Measurements from ENCODE around the gene PDE4B. TPM values are rescaled to one million over a fixed set of nuclear protein-coding genes. Genes with fewer than 3 reads are reported as not detected.
A peak's percentile ranks its signal among the peaks of the same experiment; 100 is the strongest.
"Not testable (repeated sequence)": the region's sequence is repeated elsewhere in the genome, so short reads cannot be mapped to it uniquely, and the experiment has no call there.

PDE4B gene
- total RNA-seq, 2 experiments from 2014 or later = 42.2 to 71.2 TPM

DNA sequence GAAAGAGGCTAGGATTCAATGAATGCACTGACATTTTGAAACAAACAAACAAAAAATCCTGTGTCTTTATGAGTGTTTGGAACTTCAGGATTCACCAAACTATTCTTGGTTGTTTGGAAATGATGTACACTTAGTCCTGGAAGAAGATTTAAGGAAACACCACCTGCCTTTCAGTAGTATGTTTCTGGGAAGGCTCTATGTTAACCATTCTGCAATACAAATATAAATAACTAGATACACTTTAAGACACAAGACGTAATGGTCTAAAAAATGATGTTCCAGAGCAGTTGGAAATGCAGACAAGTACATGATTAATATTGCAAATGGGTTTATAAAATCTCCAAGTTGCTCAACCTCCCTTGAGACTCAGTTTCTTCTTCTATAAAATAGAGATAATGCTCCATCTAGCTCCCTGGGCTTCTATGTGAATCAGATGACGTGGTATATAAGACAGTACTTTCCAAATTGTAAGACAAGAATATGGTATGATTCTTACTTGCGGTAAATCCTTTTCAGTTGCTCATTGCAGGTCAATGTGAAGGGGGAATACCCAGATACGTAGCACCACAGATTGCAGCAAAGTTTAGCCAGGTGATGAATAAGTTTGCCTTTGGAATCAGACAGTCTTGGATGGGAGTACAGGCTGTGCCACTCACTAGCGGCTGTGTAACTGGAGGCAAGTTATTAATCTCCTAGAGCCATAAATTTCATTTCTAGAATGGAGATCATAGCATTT is 516.5 kb downstream of the PDE4B start:
- DNase-seq (no peak), ATAC-seq (no peak)
- H3K4me1 Mint-ChIP-seq = peaks cover 2% of the 10 kb centered on the region
- no peak overlapping the region for H3K4me3 Mint-ChIP-seq
- H3K27me3 Mint-ChIP-seq = no peaks in the 10 kb centered on the region
- peaks cover 2% of the 10 kb centered on the region for H3K36me3 Mint-ChIP-seq
- H3K27ac Mint-ChIP-seq = no peak overlapping the region
- CTCF ChIA-PET = no interaction called here
- no peaks in the 10 kb centered on the region for H3K9me3 Mint-ChIP-seq (ENCODE audit: low read depth)

DNA sequence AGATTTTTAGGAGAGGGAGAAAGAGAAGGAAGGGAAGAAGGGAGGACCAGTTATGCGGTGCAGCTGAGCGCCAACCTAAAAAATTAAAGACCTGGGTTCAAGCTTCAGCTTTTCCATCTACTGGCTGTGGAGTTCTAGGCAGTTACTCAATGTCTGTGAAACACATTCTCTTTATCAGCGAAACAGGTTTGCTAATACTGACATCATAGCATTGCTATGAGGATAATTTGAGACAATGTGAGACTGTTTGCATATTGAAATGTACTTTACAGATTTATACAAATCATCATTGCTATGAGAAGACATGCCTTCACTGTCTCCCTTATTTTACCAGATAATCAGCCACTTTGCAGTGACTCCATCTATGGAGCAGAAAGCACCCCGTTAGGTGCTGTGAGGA is 518.4 kb downstream of the PDE4B start:
- H3K4me1 Mint-ChIP-seq = peaks cover 4% of the 10 kb centered on the region
- ATAC-seq (no peak), DNase-seq (no peak)
- CTCF ChIA-PET = no interaction called here
- H3K36me3 Mint-ChIP-seq = peaks cover 4% of the 10 kb centered on the region
- H3K27me3 Mint-ChIP-seq = no peaks in the 10 kb centered on the region
- H3K9me3 Mint-ChIP-seq (ENCODE audit: low read depth) = no peaks in the 10 kb centered on the region
- H3K27ac Mint-ChIP-seq = no peak overlapping the region
- no peak overlapping the region for H3K4me3 Mint-ChIP-seq

DNA sequence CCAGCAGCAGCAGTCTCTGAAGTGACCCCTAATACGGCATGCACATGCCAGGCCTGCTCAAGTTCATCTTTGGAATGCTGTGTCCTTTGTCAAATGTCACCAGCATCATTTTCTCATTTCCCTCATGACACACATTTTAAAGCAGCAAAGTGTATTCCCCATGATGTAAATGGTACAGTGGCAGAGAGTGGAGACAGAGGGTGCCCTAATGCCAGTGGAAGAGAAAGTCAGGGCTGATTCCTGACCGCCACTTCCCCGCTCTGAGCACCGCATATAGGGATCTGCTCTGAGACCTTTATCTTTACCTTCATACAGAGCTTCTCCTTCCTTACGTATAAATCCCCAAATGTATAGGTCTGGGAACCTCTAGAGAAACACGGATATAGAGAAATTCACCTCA is 518.9 kb downstream of the PDE4B start:
- CTCF ChIA-PET = interaction anchor here (0.8 kb wide), 1 partner anchor 9 kb away, joined by 3 read pairs; no protein-coding TSS in a partner anchor
- peaks cover 4% of the 10 kb centered on the region for H3K4me1 Mint-ChIP-seq
- no peak for DNase-seq
- no peak for ATAC-seq
- no peak overlapping the region for H3K4me3 Mint-ChIP-seq
- no peaks in the 10 kb centered on the region for H3K9me3 Mint-ChIP-seq (ENCODE audit: low read depth)
- H3K27ac Mint-ChIP-seq = no peak overlapping the region
- H3K36me3 Mint-ChIP-seq = peaks cover 4% of the 10 kb centered on the region
- no peaks in the 10 kb centered on the region for H3K27me3 Mint-ChIP-seq

DNA sequence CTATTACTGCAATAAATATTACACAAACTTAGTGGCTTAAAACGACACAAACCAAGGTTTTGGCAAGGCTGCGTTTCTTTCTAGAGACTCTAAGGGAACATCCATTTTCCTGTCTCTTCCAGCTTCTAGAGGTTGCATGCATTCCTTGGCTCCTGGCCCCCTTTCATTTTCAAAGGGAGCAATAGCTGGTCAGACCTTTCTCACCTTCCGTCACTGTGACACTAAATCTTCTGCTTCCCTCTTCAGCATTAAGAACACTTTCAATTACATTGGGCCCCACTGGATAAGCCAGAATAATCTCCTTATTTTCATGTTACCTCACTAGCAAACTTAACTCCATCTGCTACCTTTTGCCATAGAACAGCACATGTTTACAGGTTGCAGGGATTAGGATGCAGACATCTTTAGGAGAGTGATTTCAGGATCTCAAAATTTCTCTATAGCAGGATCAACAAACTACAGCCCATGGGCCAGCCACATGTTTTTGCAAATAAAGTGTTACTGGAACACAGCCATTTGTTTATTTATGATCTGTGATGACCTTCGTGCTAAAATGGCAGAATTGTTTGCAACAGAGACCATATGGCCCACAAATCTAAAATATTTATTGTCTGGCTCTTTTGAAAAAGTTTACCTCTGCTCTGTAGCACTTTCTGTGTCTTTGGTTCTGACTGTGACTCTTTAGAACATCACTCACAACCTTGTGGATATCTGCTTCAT is 519.7 kb downstream of the PDE4B start:
- no peaks in the 10 kb centered on the region for H3K9me3 Mint-ChIP-seq (ENCODE audit: low read depth)
- CTCF ChIA-PET = interaction anchor here (0.8 kb wide), 1 partner anchor 10 kb away, joined by 3 read pairs; no protein-coding TSS in a partner anchor
- ATAC-seq (no peak), DNase-seq (no peak)
- no peak overlapping the region for H3K4me3 Mint-ChIP-seq
- no peaks in the 10 kb centered on the region for H3K27me3 Mint-ChIP-seq
- H3K36me3 Mint-ChIP-seq = peaks cover 6% of the 10 kb centered on the region
- H3K27ac Mint-ChIP-seq = no peak overlapping the region
- peaks cover 4% of the 10 kb centered on the region for H3K4me1 Mint-ChIP-seq

DNA sequence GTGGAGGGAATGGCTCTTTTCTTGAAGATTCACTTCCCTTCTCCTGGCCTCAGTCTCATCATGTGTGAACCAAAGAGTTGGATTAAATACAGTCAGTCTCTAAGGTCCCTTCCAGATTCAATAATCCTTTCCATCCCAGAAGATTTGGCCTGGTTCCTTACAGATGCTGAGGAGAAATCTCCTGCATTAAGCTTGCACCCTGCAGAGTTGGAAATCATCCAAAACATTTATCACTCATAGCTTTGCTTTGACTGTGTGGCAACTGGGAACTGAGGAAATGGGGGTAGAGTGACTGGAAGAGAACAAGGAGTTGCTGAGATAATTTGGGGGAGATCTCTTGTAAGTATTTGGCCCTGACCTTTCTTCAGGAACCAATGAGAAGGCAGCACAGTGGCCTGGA is 520.7 kb downstream of the PDE4B start:
- no peak overlapping the region for H3K27ac Mint-ChIP-seq
- no peaks in the 10 kb centered on the region for H3K9me3 Mint-ChIP-seq (ENCODE audit: low read depth)
- ATAC-seq (no peak), DNase-seq (no peak)
- H3K4me3 Mint-ChIP-seq = no peak overlapping the region
- CTCF ChIA-PET = no interaction called here
- no peaks in the 10 kb centered on the region for H3K27me3 Mint-ChIP-seq
- peaks cover 6% of the 10 kb centered on the region for H3K36me3 Mint-ChIP-seq
- peaks cover 4% of the 10 kb centered on the region for H3K4me1 Mint-ChIP-seq

DNA sequence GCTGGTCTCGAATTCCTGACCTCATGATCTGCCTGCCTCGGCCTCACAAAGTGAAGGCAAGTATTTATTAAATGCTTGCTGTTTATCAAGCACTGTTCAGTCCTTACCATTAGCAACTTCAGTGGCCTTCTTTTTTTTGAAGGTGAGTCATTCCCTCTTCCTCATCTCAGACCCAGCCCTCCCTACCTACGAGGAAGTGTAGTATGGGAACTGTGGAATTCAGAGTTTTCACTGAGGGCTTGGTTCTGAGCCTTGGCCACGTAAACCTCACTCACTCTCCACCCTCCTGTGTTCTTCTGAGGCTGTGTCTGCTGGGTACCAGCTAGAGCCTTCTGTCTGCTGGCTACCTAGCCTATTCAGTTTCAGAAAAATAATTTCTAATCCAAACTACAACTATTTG is 523.0 kb downstream of the PDE4B start:
- DNase-seq = no peak
- peaks cover 13% of the 10 kb centered on the region for H3K36me3 Mint-ChIP-seq
- ATAC-seq = no peak
- H3K27me3 Mint-ChIP-seq = no peaks in the 10 kb centered on the region
- CTCF ChIA-PET = no interaction called here
- H3K27ac Mint-ChIP-seq = no peak overlapping the region
- no peak overlapping the region for H3K4me3 Mint-ChIP-seq
- peaks cover 4% of the 10 kb centered on the region for H3K9me3 Mint-ChIP-seq (ENCODE audit: low read depth)
- peaks cover 4% of the 10 kb centered on the region for H3K4me1 Mint-ChIP-seq

DNA sequence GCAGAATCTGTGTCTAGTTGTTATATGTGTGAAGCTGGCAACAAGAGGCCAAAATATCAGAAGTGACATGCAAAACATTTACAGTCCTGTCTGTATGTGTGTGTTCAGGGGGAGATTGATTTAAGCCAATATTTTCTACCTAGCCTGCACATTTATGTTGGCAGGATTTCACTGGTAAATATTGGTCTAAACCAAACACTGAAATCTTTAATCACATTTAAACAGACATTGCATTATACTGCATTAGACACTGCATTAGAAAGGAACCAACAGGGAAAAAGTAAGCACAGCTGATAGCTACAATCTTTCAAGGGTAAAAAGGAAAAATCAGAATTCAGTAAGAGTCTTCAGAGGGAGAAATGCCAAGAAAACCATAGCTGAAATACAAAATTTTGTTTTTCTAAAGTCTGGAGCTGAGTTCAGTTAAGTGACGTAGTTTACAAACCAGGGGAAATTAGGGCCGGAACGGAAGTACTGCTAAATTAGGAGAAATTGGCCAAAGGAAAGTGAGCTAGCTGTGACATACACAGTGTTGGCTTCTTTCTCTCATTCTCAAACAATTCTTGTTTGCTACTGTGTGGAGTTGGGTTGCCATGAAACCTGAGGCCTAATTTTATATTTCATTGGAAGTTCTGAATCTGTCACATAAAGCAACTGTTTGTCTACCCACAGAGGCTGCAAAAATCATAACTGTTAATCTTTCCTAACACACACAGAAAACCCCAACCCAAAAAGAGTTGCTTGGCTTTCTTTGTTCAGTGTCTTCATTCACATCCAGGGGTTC is 524.0 kb downstream of the PDE4B start:
- CTCF ChIA-PET = no interaction called here
- H3K9me3 Mint-ChIP-seq (ENCODE audit: low read depth) = peaks cover 4% of the 10 kb centered on the region
- peaks cover 18% of the 10 kb centered on the region for H3K36me3 Mint-ChIP-seq
- H3K4me3 Mint-ChIP-seq = no peak overlapping the region
- no peak for DNase-seq
- no peak for ATAC-seq
- peaks cover 4% of the 10 kb centered on the region for H3K4me1 Mint-ChIP-seq
- H3K27me3 Mint-ChIP-seq = no peaks in the 10 kb centered on the region
- no peak overlapping the region for H3K27ac Mint-ChIP-seq

DNA sequence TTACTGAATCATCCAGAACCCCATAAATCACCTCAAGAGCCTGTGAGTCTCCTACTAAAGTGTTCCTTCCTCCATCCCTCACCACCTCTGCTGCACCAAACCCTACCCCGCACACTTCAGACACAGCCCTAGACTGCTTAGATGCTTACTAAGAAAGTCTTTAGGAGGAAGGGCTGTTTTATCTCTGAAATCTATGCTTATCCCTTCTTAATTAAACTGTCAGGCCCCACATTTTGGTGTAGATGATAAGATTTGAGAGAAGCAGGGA is 524.5 kb downstream of the PDE4B start:
- no peak for DNase-seq
- no peak for ATAC-seq
- Mint-ChIP-seq H3K27ac (peak overlapping the region; percentile 62), H3K4me3 (no peak overlapping the region), H3K4me1 (peaks cover 5% of the 10 kb centered on the region), H3K27me3 (no peaks in the 10 kb centered on the region), H3K9me3 (ENCODE audit: low read depth) (peaks cover 4% of the 10 kb centered on the region), H3K36me3 (peaks cover 23% of the 10 kb centered on the region)
- CTCF ChIA-PET = no interaction called here

DNA sequence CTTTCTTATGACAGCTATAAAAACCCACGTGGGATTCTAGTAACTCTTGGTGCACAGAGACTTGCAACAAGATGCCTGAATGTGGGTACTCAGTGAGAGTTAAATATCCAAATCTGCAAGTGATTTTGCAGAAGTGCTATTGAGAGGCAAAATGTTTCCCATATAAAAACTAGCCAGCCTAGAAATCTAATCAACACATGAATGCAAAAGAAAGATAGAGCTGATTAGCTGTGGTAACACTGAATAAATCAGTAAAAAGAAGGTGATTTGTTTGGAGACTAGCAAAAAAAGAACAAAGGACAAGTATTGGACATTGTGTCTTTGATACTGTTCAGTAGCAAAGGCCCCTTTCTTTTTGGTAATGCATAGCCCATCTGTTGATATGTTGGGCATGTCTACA is 527.5 kb downstream of the PDE4B start:
- DNase-seq = no peak
- no peak overlapping the region for H3K27ac Mint-ChIP-seq
- no peak for ATAC-seq
- no peak overlapping the region for H3K4me3 Mint-ChIP-seq
- peaks cover 4% of the 10 kb centered on the region for H3K9me3 Mint-ChIP-seq (ENCODE audit: low read depth)
- CTCF ChIA-PET = interaction anchor here (0.9 to 1.8 kb wide), 2 partner anchors 12 to 38 kb away, joined by 3 to 6 read pairs; no protein-coding TSS in a partner anchor
- peaks cover 19% of the 10 kb centered on the region for H3K4me1 Mint-ChIP-seq
- peaks cover 27% of the 10 kb centered on the region for H3K36me3 Mint-ChIP-seq
- H3K27me3 Mint-ChIP-seq = no peaks in the 10 kb centered on the region

DNA sequence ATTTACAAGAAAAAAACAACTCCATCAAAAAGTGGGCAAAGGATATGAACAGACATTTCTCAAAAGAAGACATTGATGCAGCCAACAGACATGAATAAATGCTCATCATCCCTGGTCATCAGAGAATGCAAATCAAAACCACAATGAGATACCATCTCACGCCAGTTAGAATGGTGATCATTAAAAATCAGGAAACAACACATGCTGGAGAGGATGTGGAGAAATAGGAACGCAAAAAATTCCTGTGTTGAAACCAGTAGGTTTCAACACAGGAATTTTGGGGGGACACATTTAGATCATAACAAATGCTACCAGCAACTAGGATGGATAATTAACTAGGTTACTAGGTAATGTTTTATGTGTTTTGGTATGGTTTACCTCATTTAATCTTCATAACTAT is 529.8 kb downstream of the PDE4B start:
- ATAC-seq; H3K4me3 Mint-ChIP-seq; H3K27me3 Mint-ChIP-seq; DNase-seq; H3K9me3 Mint-ChIP-seq (ENCODE audit: low read depth); H3K27ac Mint-ChIP-seq: not testable (repeated sequence)
- H3K36me3 Mint-ChIP-seq = peaks cover 25% of the 10 kb centered on the region
- H3K4me1 Mint-ChIP-seq = peaks cover 28% of the 10 kb centered on the region
- CTCF ChIA-PET = interaction anchor here (1.9 kb wide), 1 partner anchor 35 kb away, joined by 4 read pairs; no protein-coding TSS in a partner anchor

DNA sequence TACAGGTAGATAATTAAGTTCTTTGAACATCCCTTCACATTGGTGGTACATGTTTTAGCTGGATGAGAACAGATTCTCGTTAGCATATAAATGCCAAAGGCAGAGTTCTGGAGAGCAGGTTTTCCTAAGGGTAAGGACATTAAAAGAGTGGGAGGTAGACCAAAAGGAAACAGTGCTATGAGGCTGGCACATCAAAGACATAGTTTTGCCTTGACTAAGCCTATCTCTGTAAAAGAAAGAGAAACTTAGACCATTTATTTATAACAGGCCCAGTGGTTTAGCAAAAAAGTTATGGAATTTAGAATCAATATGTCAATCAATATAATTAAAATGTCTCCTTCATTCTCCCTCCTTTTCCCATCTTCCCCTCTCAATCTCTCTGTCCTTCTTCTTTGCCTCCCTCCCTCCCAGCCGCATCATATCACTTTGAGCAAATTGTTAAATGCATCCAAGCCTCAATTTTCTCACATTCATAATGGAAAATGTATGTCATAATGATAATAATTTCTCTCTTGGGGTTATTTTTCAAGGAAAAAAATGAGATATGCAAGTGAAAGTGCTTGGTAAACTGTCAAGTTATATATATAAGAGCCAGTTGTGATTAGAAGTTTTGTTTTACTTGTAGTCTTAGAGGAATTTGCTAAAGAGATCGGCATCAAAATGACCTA is 531.4 kb downstream of the PDE4B start:
- CTCF ChIA-PET = no interaction called here
- DNase-seq (no peak), ATAC-seq (no peak)
- Mint-ChIP-seq H3K27me3 (no peaks in the 10 kb centered on the region), H3K4me1 (peaks cover 44% of the 10 kb centered on the region), H3K27ac (no peak overlapping the region), H3K4me3 (no peak overlapping the region), H3K36me3 (peaks cover 26% of the 10 kb centered on the region), H3K9me3 (ENCODE audit: low read depth) (peaks cover 2% of the 10 kb centered on the region)

DNA sequence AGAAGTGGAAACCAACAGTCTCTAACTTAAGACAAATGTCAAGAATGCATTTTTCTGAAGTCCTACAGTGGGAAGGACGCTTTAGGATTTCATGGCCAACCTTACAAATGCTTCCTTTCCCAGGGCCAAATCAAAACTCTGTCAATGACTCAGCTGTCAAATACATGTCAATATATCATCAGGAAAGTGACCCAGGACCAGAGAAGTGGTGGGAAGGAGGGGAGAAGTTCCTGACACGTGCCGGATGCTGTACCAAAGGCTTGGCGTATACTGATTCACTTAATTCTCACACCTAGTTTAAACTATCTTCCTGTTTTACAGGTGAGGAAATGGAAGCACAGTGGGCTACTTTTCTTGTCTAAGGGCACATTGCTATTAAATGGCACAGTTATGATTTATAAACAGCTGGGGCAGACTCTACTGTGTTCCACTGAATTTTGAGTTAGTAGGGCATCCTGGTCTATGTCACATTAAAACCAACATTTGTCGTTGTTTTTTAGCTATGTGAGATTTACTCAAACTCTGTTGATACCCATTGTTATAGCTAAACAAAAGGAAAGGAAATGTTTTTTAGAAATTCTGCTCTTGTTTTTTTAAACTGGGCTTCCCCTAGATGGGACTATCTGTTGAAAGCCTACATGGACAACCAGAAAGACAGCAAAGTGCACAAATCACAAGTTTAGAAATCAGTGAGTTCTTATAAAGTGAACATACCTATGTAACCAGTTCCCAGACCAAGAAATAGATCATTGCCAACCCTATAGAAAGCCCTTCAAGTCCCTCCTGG is 533.1 kb downstream of the PDE4B start:
- Mint-ChIP-seq H3K36me3 (peaks cover 20% of the 10 kb centered on the region), H3K27ac (no peak overlapping the region), H3K4me3 (no peak overlapping the region), H3K27me3 (no peaks in the 10 kb centered on the region), H3K9me3 (ENCODE audit: low read depth) (no peaks in the 10 kb centered on the region), H3K4me1 (peaks cover 60% of the 10 kb centered on the region)
- ATAC-seq (no peak), DNase-seq (no peak)
- CTCF ChIA-PET = interaction anchor here (0.6 to 1.6 kb wide), 5 partner anchors 19 to 58 kb away, joined by 3 to 5 read pairs (median 3); no protein-coding TSS in a partner anchor
